ENCODE data around the gene RUNX1. TPM values are rescaled to one million over a fixed set of nuclear protein-coding genes. Genes with fewer than 3 reads are reported as not detected.

The RUNX1 gene
- total and polyA plus RNA-seq, 3 experiments from 2014 or later: 22.0 to 41.5 (median 40.3) TPM

DNA sequence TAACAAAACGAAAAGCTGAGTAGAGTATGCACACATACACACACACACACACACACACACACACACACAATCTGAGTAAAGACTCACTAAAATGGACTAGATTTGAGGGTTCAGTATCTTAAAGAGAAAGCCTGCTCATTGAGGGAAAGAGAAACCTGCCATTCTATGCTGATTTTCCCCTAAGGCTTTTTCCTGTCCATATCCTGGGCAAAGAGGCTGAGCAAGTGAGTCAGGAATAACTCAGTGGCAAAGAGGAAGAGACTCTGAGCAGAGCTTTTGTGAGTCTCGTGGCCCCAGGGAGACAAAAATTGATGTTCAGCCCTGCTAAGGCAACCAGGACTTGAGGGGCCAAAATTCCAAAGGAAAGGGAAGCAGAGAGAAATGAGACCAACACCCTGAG is 37.3 kb upstream of the RUNX1 start:
- Mint-ChIP-seq H3K27me3 (peaks cover 0 to 3% of the 10 kb centered on the region in 2 donors), H3K4me1 (no peaks in the 10 kb centered on the region), H3K36me3 (peaks cover 0 to 10% (median 2%) of the 10 kb centered on the region in 3 donors), H3K27ac (no peak overlapping the region), H3K9me3 (peaks cover 0 to 2% (median 0%) of the 10 kb centered on the region in 5 donors), H3K4me3 (no peak overlapping the region)
- H3K4me3 ChIP-seq (ENCODE audit: low read length): no peak overlapping the region
- no peaks in the 10 kb centered on the region for H3K27me3 ChIP-seq (ENCODE audit: insufficient read depth, low read length, poor library complexity, severe bottlenecking)
- POLR2A ChIA-PET: no interaction called here
- no peaks in the 10 kb centered on the region for H3K9me3 ChIP-seq (ENCODE audit: low read length)
- CTCF ChIA-PET: no interaction called here
- no peaks in the 10 kb centered on the region for H3K36me3 ChIP-seq (ENCODE audit: insufficient read depth, low read length)
- no peaks in the 10 kb centered on the region for H3K4me1 ChIP-seq (ENCODE audit: insufficient read depth, low read length)
- no peak overlapping the region for H3K27ac ChIP-seq (ENCODE audit: low read depth, low read length)
- DNase-seq: no peak

DNA sequence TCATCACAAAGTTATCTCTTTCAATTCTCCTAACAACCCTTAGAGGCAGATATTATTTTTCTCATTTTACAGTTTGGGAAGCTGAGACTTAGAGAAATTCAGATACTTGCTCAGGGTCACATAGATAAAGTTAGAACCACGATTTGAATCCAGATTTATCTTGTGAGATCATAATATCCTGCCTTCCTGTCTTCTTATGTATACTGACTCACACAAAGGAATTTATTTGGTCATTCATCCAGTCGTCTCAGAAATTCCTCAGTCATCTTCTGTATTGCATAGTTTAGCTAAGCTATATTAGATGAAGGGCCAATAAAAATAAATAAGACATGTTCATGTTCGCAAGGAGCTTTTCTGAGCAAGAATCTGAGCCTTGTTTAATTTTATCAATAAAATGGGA is 35.8 kb upstream of the RUNX1 start:
- no peak overlapping the region for H3K4me3 ChIP-seq (ENCODE audit: low read length)
- H3K27ac ChIP-seq (ENCODE audit: low read depth, low read length): no peak overlapping the region
- no peaks in the 10 kb centered on the region for H3K27me3 ChIP-seq (ENCODE audit: insufficient read depth, low read length, poor library complexity, severe bottlenecking)
- ChIA-PET CTCF (no interaction called here), POLR2A (no interaction called here)
- no peaks in the 10 kb centered on the region for H3K36me3 ChIP-seq (ENCODE audit: insufficient read depth, low read length)
- Mint-ChIP-seq H3K4me1 (no peaks in the 10 kb centered on the region), H3K27me3 (peaks cover 0 to 3% of the 10 kb centered on the region in 2 donors), H3K9me3 (peaks cover 0 to 2% (median 0%) of the 10 kb centered on the region in 5 donors), H3K4me3 (no peak overlapping the region), H3K36me3 (peaks cover 0 to 10% (median 2%) of the 10 kb centered on the region in 3 donors), H3K27ac (no peak overlapping the region)
- no peak for DNase-seq
- H3K9me3 ChIP-seq (ENCODE audit: low read length): no peaks in the 10 kb centered on the region
- no peaks in the 10 kb centered on the region for H3K4me1 ChIP-seq (ENCODE audit: insufficient read depth, low read length)

DNA sequence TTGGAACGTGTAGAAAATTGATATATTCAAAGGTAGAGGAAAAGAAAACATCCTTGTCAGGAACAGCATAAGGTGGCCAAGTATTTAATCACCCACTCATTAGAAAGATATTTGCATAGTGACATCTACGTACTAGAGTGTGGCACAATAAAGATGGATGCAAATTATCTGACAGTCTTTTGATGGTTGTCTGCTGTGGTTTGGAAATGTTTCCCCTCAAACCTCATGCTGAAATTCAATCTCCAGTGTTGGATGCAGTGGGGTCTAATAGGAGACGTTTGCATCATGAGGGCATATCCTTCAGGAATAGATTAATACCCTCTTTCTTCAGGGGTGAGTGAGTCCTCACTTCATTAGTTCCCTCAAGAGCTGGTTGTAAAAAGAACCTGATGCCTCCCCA is 34.1 kb upstream of the RUNX1 start:
- ChIA-PET POLR2A (no interaction called here), CTCF (no interaction called here)
- no peak for DNase-seq
- Histone ChIP-seq H3K4me3 (ENCODE audit: low read length) (no peak overlapping the region), H3K4me1 (ENCODE audit: insufficient read depth, low read length) (no peaks in the 10 kb centered on the region), H3K9me3 (ENCODE audit: low read length) (no peaks in the 10 kb centered on the region), H3K27me3 (ENCODE audit: insufficient read depth, low read length, poor library complexity, severe bottlenecking) (no peaks in the 10 kb centered on the region), H3K36me3 (ENCODE audit: insufficient read depth, low read length) (no peaks in the 10 kb centered on the region), H3K27ac (ENCODE audit: low read depth, low read length) (no peak overlapping the region)
- Mint-ChIP-seq H3K36me3 (peaks cover 0 to 10% (median 2%) of the 10 kb centered on the region in 3 donors), H3K27ac (no peak overlapping the region), H3K27me3 (peaks cover 0 to 3% of the 10 kb centered on the region in 2 donors), H3K4me1 (no peaks in the 10 kb centered on the region), H3K9me3 (peaks cover 0 to 2% (median 0%) of the 10 kb centered on the region in 5 donors), H3K4me3 (no peak overlapping the region)

DNA sequence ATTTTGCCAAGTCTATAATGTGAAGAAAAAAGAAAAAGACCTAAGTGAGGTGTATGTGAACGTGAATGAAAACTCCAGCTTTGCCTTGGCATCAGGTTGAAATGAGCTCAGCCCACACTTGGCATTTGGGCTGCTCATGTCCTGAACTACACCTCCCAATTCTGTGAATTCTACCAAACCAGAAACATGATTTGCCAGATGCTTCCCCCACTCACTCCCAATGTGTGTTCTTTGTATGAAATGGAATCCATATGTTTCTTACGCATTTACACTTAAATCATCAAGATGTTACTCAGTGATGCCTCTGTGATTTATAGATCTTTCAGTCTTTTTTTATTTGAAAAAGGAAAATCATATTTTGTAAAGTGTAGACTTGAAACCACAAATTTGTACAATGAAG is 32.8 kb upstream of the RUNX1 start:
- no peak overlapping the region for H3K4me3 ChIP-seq (ENCODE audit: low read length)
- no peak overlapping the region for H3K27ac ChIP-seq (ENCODE audit: low read depth, low read length)
- CTCF ChIA-PET: no interaction called here
- no peaks in the 10 kb centered on the region for H3K27me3 ChIP-seq (ENCODE audit: insufficient read depth, low read length, poor library complexity, severe bottlenecking)
- H3K4me1 ChIP-seq (ENCODE audit: insufficient read depth, low read length): no peaks in the 10 kb centered on the region
- POLR2A ChIA-PET: no interaction called here
- H3K36me3 ChIP-seq (ENCODE audit: insufficient read depth, low read length): no peaks in the 10 kb centered on the region
- H3K4me1 Mint-ChIP-seq: no peaks in the 10 kb centered on the region
- peaks cover 0 to 3% of the 10 kb centered on the region in 2 donors for H3K27me3 Mint-ChIP-seq
- no peak overlapping the region for H3K4me3 Mint-ChIP-seq
- H3K27ac Mint-ChIP-seq: no peak overlapping the region
- peaks cover 0 to 2% (median 0%) of the 10 kb centered on the region in 5 donors for H3K9me3 Mint-ChIP-seq
- H3K36me3 Mint-ChIP-seq: peaks cover 0 to 10% (median 2%) of the 10 kb centered on the region in 3 donors
- H3K9me3 ChIP-seq (ENCODE audit: low read length): no peaks in the 10 kb centered on the region
- DNase-seq: no peak

DNA sequence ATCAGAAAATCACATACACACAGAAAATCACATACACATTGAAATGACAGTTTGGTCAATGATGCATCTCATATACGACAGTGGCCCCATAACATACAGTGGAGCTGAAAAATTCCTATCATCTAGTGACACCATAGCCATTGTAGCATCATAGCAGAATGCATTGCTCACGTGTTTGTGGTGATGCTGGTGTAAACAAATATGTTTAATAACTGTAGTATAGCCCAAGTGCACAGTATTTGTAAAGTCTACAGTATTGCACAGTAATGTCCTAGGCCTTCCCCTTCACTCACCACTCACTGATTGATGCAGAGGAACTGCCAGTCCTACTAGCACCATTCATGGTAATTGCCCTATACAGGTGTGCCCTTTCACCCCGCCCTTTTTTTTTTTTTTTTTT is 30.1 kb upstream of the RUNX1 start:
- Mint-ChIP-seq H3K27ac (peak overlapping the region in 1 of 8 donors; percentile 11), H3K9me3 (peaks cover 0 to 4% (median under 1%) of the 10 kb centered on the region in 5 donors), H3K4me1 (no peaks in the 10 kb centered on the region), H3K4me3 (no peak overlapping the region), H3K36me3 (peaks cover 0 to 12% (median 2%) of the 10 kb centered on the region in 3 donors), H3K27me3 (peaks cover 0 to 3% of the 10 kb centered on the region in 2 donors)
- DNase-seq: no peak
- Histone ChIP-seq H3K4me3 (ENCODE audit: low read length) (no peak overlapping the region), H3K9me3 (ENCODE audit: low read length) (no peaks in the 10 kb centered on the region), H3K27me3 (ENCODE audit: insufficient read depth, low read length, poor library complexity, severe bottlenecking) (no peaks in the 10 kb centered on the region), H3K27ac (ENCODE audit: low read depth, low read length) (no peak overlapping the region), H3K4me1 (ENCODE audit: insufficient read depth, low read length) (no peaks in the 10 kb centered on the region), H3K36me3 (ENCODE audit: insufficient read depth, low read length) (no peaks in the 10 kb centered on the region)
- ChIA-PET CTCF (no interaction called here), POLR2A (no interaction called here)

DNA sequence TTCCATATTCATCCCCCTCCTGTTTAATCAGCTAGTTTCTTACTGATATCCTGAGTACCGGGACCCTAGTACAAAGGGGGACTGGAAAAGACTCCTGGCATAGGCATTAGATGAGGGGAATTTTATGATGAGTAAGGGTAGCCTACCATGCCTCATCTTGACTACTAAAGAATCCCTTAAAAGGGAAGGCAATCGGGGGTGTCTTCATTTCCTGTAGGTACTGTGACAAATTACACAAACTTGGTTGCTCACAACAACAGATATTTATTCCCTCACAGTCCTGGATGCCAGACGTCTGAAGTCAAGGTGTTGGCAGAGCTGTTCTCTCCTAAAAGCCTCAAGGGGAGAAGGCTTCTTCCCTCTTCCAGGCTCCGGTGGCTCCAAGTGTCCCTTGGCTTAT is 28.9 kb upstream of the RUNX1 start:
- H3K36me3 ChIP-seq (ENCODE audit: insufficient read depth, low read length): no peaks in the 10 kb centered on the region
- Mint-ChIP-seq H3K4me3 (no peak overlapping the region), H3K27ac (no peak overlapping the region), H3K27me3 (peaks cover 0 to 5% of the 10 kb centered on the region in 2 donors), H3K9me3 (peaks cover 0 to 7% (median 2%) of the 10 kb centered on the region in 5 donors), H3K36me3 (peaks cover 0 to 13% (median 0%) of the 10 kb centered on the region in 3 donors), H3K4me1 (no peaks in the 10 kb centered on the region)
- H3K4me3 ChIP-seq (ENCODE audit: low read length): no peak overlapping the region
- no peaks in the 10 kb centered on the region for H3K4me1 ChIP-seq (ENCODE audit: insufficient read depth, low read length)
- no peaks in the 10 kb centered on the region for H3K9me3 ChIP-seq (ENCODE audit: low read length)
- no peak overlapping the region for H3K27ac ChIP-seq (ENCODE audit: low read depth, low read length)
- no peak for DNase-seq
- ChIA-PET POLR2A (no interaction called here), CTCF (no interaction called here)
- no peaks in the 10 kb centered on the region for H3K27me3 ChIP-seq (ENCODE audit: insufficient read depth, low read length, poor library complexity, severe bottlenecking)

DNA sequence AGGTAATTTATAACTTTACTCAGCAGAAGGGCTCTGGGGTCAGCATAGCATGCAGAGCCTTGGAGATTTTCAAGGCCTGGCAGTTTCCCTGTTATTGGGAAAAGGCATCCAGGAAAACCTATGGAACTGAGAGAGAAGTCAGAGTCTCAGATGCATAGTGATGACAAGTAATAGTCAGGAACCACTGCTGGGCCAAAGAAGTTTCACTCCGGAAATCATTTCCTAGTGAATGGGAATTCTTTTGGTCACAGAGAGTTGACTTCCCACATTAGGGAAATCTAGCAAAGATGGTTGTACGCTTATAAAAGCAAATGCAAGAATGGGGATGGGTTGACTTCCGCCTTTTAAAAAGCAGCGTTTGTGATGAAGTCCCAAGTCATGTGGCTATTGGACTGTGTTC is 28.4 kb upstream of the RUNX1 start:
- H3K4me1 Mint-ChIP-seq: no peaks in the 10 kb centered on the region
- H3K9me3 ChIP-seq (ENCODE audit: low read length): no peaks in the 10 kb centered on the region
- no peak for DNase-seq
- no peak overlapping the region for H3K27ac Mint-ChIP-seq
- H3K4me1 ChIP-seq (ENCODE audit: insufficient read depth, low read length): no peaks in the 10 kb centered on the region
- ChIA-PET POLR2A (no interaction called here), CTCF (no interaction called here)
- no peak overlapping the region for H3K4me3 ChIP-seq (ENCODE audit: low read length)
- H3K27me3 Mint-ChIP-seq: peaks cover 0 to 5% of the 10 kb centered on the region in 2 donors
- H3K36me3 Mint-ChIP-seq: peaks cover 0 to 13% (median 0%) of the 10 kb centered on the region in 3 donors
- H3K4me3 Mint-ChIP-seq: no peak overlapping the region
- H3K27me3 ChIP-seq (ENCODE audit: insufficient read depth, low read length, poor library complexity, severe bottlenecking): no peaks in the 10 kb centered on the region
- H3K36me3 ChIP-seq (ENCODE audit: insufficient read depth, low read length): no peaks in the 10 kb centered on the region
- no peak overlapping the region for H3K27ac ChIP-seq (ENCODE audit: low read depth, low read length)
- peaks cover 0 to 7% (median 2%) of the 10 kb centered on the region in 5 donors for H3K9me3 Mint-ChIP-seq

DNA sequence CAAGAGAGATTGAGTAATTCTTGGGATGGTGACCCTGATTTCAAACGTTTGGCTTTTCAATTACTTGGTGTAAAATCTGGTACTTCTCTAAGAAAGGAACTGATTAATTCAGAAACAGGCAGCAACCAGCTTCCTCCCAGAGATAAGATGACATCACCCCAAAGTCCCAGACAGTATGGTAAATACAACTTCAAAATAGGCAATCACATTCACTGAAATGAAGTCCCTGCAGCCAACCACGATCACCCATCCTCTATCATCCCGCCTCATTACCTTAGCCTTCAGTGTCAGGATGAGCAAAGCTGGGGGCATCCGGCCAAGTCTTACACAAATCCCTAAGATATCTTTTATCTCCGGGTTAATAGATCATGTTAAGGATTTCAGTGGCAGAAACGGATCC is 26.4 kb upstream of the RUNX1 start:
- no peak overlapping the region for H3K4me3 Mint-ChIP-seq
- POLR2A ChIA-PET: interaction anchor here (0.6 kb wide), 1 partner anchor 194 kb away, joined by 3 read pairs; no protein-coding TSS in a partner anchor

More for the DNA sequence above, 26.4 kb upstream of the RUNX1 start:
- H3K9me3 Mint-ChIP-seq: peaks cover 0 to 7% (median 2%) of the 10 kb centered on the region in 5 donors
- H3K36me3 Mint-ChIP-seq: peaks cover 0 to 13% (median 0%) of the 10 kb centered on the region in 3 donors
- H3K27ac Mint-ChIP-seq: no peak overlapping the region
- no peak overlapping the region for H3K4me3 ChIP-seq (ENCODE audit: low read length)
- CTCF ChIA-PET: interaction anchor here (1.9 kb wide), 1 partner anchor 24 kb away, joined by 5 read pairs; no protein-coding TSS in a partner anchor
- no peak for DNase-seq
- H3K36me3 ChIP-seq (ENCODE audit: insufficient read depth, low read length): no peaks in the 10 kb centered on the region
- no peaks in the 10 kb centered on the region for H3K27me3 ChIP-seq (ENCODE audit: insufficient read depth, low read length, poor library complexity, severe bottlenecking)
- peaks cover 0 to 3% of the 10 kb centered on the region in 2 donors for H3K27me3 Mint-ChIP-seq
- no peaks in the 10 kb centered on the region for H3K9me3 ChIP-seq (ENCODE audit: low read length)
- H3K4me1 Mint-ChIP-seq: no peaks in the 10 kb centered on the region
- H3K27ac ChIP-seq (ENCODE audit: low read depth, low read length): no peak overlapping the region
- no peaks in the 10 kb centered on the region for H3K4me1 ChIP-seq (ENCODE audit: insufficient read depth, low read length)
